HG03108 (cell line): ENCODE results near the gene PLD2.
"Not testable (repeated sequence)": the region's sequence is repeated elsewhere in the genome, so short reads cannot be mapped to it uniquely, and the experiment has no call there.

Source experiments
- ATAC-seq: cut with Tn5 transposase; IDR thresholded peaks from one replicate; pipeline ENCODE4 v1.9.1; 2021; ENCODE audit warnings: moderate library complexity; ENCODE audit not compliant: unreplicated experiment

Gene PLD2

GRCh38 chr17:4854111-4854681 is 47.2 kb downstream of the PLD2 start:
- no peak for ATAC-seq

- no peak for ATAC-seq
Observed at GRCh38 chr17:4856271-4856936, 49.5 kb downstream of the PLD2 start.

- ATAC-seq, result no peak
Observed at GRCh38 chr17:4856937-4857314, 50.0 kb downstream of the PLD2 start.

GRCh38 chr17:4857347-4857746 is 50.4 kb downstream of the PLD2 start:
- not testable (repeated sequence) for ATAC-seq

- no peak for ATAC-seq
Observed at GRCh38 chr17:4858068-4858881, 51.3 kb downstream of the PLD2 start.

- no peak for ATAC-seq
Observed at GRCh38 chr17:4858882-4859260, 51.9 kb downstream of the PLD2 start.

GRCh38 chr17:4859816-4860625 is 53.1 kb downstream of the PLD2 start:
- ATAC-seq, result no peak

GRCh38 chr17:4860651-4861050 is 53.7 kb downstream of the PLD2 start:
- no peak for ATAC-seq

- no peak for ATAC-seq
Observed at GRCh38 chr17:4861052-4861451, 54.1 kb downstream of the PLD2 start.

- ATAC-seq, result no peak
Observed at GRCh38 chr17:4862720-4863119, 55.8 kb downstream of the PLD2 start.

GRCh38 chr17:4863321-4863720 is 56.4 kb downstream of the PLD2 start:
- no peak for ATAC-seq

GRCh38 chr17:4867535-4867934 is 60.6 kb downstream of the PLD2 start:
- not testable (repeated sequence) for ATAC-seq

GRCh38 chr17:4869058-4869998 is 62.4 kb downstream of the PLD2 start:
- not testable (repeated sequence) for ATAC-seq

GRCh38 chr17:4870855-4871254 is 63.9 kb downstream of the PLD2 start:
- no peak for ATAC-seq

GRCh38 chr17:4872786-4873185 is 65.8 kb downstream of the PLD2 start:
- no peak for ATAC-seq
